C4-2B (cell line): ENCODE results near the gene SUPV3L1.

Experiments used
- H3K27ac ChIP-seq: fragments of 450-650 bp; 2 replicates; pipeline ENCODE4 v1.5.1; 2017
- ZFX ChIP-seq: fragments of 450-650 bp; IDR thresholded peaks from 2 replicates; pipeline ENCODE4 v1.6.1; 2017
- TF ChIP-seq, protein P1 (sequence below): fragments of 450-650 bp; conservative IDR thresholded peaks from 2 replicates; pipeline ENCODE4 v1.5.1; 2017; ENCODE audit warnings: mild to moderate bottlenecking

The SUPV3L1 gene

GRCh38 chr10:69234447-69234846 is 54.4 kb downstream of the SUPV3L1 start:
- TF ChIP-seq, protein P1, sequence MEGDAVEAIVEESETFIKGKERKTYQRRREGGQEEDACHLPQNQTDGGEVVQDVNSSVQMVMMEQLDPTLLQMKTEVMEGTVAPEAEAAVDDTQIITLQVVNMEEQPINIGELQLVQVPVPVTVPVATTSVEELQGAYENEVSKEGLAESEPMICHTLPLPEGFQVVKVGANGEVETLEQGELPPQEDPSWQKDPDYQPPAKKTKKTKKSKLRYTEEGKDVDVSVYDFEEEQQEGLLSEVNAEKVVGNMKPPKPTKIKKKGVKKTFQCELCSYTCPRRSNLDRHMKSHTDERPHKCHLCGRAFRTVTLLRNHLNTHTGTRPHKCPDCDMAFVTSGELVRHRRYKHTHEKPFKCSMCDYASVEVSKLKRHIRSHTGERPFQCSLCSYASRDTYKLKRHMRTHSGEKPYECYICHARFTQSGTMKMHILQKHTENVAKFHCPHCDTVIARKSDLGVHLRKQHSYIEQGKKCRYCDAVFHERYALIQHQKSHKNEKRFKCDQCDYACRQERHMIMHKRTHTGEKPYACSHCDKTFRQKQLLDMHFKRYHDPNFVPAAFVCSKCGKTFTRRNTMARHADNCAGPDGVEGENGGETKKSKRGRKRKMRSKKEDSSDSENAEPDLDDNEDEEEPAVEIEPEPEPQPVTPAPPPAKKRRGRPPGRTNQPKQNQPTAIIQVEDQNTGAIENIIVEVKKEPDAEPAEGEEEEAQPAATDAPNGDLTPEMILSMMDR = no peak
- TF ChIP-seq ZFX = no peak
- no peak overlapping the region for H3K27ac ChIP-seq

DNA sequence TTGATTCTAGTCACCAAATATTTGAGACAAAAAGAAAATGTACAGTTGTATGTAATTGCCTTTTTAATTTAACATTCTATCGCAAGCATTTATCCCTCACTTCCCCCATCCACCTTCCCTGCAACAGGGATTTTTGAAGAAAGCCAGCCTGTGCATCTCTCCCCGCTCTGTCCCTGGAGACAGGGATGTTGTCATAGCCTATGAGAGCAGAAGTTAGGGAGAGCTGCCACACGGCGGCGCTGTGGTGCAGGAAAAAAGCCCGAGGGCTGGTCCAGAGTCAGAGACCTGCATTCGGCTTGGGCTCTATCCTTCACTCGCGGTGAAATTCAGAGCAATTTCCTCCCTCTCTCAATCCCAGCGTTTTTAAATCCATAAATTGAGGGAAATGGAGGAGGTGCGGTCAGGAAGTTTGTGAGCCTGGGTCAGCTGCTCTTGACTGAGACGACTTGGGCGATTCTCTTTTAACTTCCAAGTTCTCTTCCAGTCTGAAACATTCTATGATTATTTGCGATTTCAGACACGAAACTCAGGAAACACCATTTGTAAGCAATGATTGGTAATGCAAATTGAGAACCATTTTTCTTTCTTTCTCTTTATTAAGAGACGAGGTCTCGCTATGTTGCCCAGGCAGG is 57.6 kb downstream of the SUPV3L1 start:
- H3K27ac ChIP-seq = no peak overlapping the region
- TF ChIP-seq ZFX = no peak
- TF ChIP-seq, protein P1 = peak; percentile 98

DNA sequence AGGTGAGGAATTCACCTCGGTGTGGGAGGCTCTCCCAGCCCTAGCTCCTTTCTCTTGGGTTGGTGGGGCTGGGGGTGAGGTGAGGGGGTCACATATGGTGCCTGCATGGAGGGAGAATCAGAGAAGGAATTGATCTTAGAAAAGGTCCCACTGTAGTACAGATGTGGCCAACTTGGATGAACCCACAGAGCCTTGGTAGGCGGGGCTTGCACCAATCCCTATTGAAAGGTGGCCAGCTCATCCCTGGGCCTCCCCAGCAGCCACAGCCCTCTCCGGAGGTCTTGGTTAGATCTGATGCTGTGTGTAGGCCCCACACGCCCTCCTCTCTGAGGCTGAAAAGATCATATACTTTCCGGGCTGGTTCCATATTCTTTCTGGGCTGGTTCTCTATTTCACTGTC is 59.1 kb downstream of the SUPV3L1 start:
- no peak overlapping the region for H3K27ac ChIP-seq
- TF ChIP-seq, protein P1 = no peak
- no peak for TF ChIP-seq ZFX

- H3K27ac ChIP-seq = no peak overlapping the region
- TF ChIP-seq ZFX = no peak
- TF ChIP-seq, protein P1 = no peak
Measured at GRCh38 chr10:69239816-69240434, 59.9 kb downstream of the SUPV3L1 start.

GRCh38 chr10:69240455-69240854 is 60.4 kb downstream of the SUPV3L1 start:
- TF ChIP-seq ZFX = no peak
- TF ChIP-seq, protein P1 = no peak
- no peak overlapping the region for H3K27ac ChIP-seq

- H3K27ac ChIP-seq = no peak overlapping the region
- TF ChIP-seq ZFX = no peak
Measured at GRCh38 chr10:69241575-69241974, 61.5 kb downstream of the SUPV3L1 start.

GRCh38 chr10:69242040-69242851 is 62.2 kb downstream of the SUPV3L1 start:
- no peak overlapping the region for H3K27ac ChIP-seq
- TF ChIP-seq, protein P1 = no peak
- no peak for TF ChIP-seq ZFX
